K562 (cell line): ENCODE data around the gene SPARC. TPM values are rescaled to one million over a fixed set of nuclear protein-coding genes. Genes with fewer than 3 reads are reported as not detected.

Experiments
- ATAC-seq: fragments of 200-7000 bp; cut with Tn5 transposase; 3 replicates; pipeline ENCODE4 v1.9.1; 2020; ENCODE audit warnings: moderate library complexity
- BruUV-seq: library from RNA; stranded (reverse); fragments of 400-500 nt; replicated peaks from 2 replicates; lab custom pipeline; 2021; lab: Mats Ljungman, UMichigan
- CTCF ChIA-PET: fragments of 300-600 bp; formaldehyde crosslinking; extraction: SDS; loops from one replicate; lab custom pipeline; 2021; ENCODE audit warnings: low intra/inter-chr PET ratio; lab: Yijun Ruan, JAX
- POLR2A ChIA-PET: fragments of 300-600, 350-650 bp; sonication (Branson Sonifier 250); formaldehyde crosslinking; extraction: SDS; loops from one replicate; lab custom pipeline; 2021; ENCODE audit warnings: antibody characterized with exemption, inconsistent platforms; lab: Yijun Ruan, JAX
- DNase-seq, 4 experiments: peaks; one replicate each; pipeline versions ENCODE4 v3.0.0 to v3.0.0-alpha.2; 2011 to 2018; ENCODE audit warnings: low spot score in 3 of 4, mixed read lengths in 3 of 4; ENCODE audit errors: extremely low read depth in 1 of 4
- FAIRE-seq: peaks from 2 replicates; lab custom pipeline; 2011; peaks lifted over from hg19 to GRCh38; lab: Jason Lieb, UNC
- H2AFZ ChIP-seq: 2 replicates; pipeline ENCODE4 v1.6.0; 2011; ENCODE audit warnings: low read depth, low read length, control low read depth, inconsistent platforms
- H3K27ac ChIP-seq: fragments of 200-600 bp; 3 replicates; pipeline ENCODE4 v1.8.0; 2011; ENCODE audit warnings: low read depth, mild to moderate bottlenecking, control low read depth, inconsistent platforms, low read length, moderate library complexity, mixed read lengths; ENCODE audit errors: extremely low read depth
- H3K27me3 ChIP-seq, 2 experiments: fragments of 300-600 bp in 1 of 2; 2 replicates in 1 of 2; 3 replicates in 1 of 2; pipeline versions ENCODE4 v1.6.0 to v1.8.0; 2011; ENCODE audit warnings: inconsistent platforms in 2 of 2, low read length in 2 of 2, mild to moderate bottlenecking in 1 of 2, mixed read lengths in 1 of 2, moderate library complexity in 1 of 2; ENCODE audit not compliant: control insufficient read depth in 2 of 2, insufficient read depth in 2 of 2
- H3K36me3 ChIP-seq: fragments of 300-600 bp; 3 replicates; pipeline ENCODE4 v1.8.0; 2011; ENCODE audit warnings: mild to moderate bottlenecking, low read length, inconsistent platforms; ENCODE audit not compliant: control insufficient read depth, insufficient read depth
- H3K4me1 ChIP-seq, 2 experiments: fragments of 200-600 bp in 1 of 2; replicated peaks in 1 of 2; 2 replicates in 1 of 2; 3 replicates in 1 of 2; pipeline versions ENCODE4 v1.5.1 to v1.8.0; 2011; ENCODE audit warnings: inconsistent platforms in 2 of 2, low read length in 2 of 2, mild to moderate bottlenecking in 1 of 2, mixed read lengths in 1 of 2, moderate library complexity in 1 of 2; ENCODE audit not compliant: control insufficient read depth in 2 of 2, insufficient read depth in 2 of 2
- H3K4me2 ChIP-seq: 2 replicates; pipeline ENCODE4 v1.6.1; 2011; ENCODE audit warnings: low read length, control low read depth, inconsistent platforms, mixed read lengths; ENCODE audit not compliant: insufficient read depth
- H3K4me3 ChIP-seq: fragments of 200-600 bp; sonication (generic), shearing (Covaris generic); 2 replicates; pipeline ENCODE4 v1.5.1; 2016; ENCODE audit warnings: control low read depth, inconsistent platforms
- H3K79me2 ChIP-seq: fragments of 200-600 bp; 3 replicates; pipeline ENCODE4 v1.8.0; 2011; ENCODE audit warnings: low read length, inconsistent platforms; ENCODE audit not compliant: control insufficient read depth, insufficient read depth
- H3K9ac ChIP-seq, 2 experiments: 2 replicates each; pipeline versions ENCODE4 v1.6.0 to v1.6.1; 2011; ENCODE audit warnings: low read depth in 2 of 2, low read length in 2 of 2, control low read depth in 1 of 2, inconsistent platforms in 1 of 2, mild to moderate bottlenecking in 1 of 2, mixed read lengths in 1 of 2; ENCODE audit not compliant: insufficient read depth in 1 of 2
- H3K9me1 ChIP-seq: one replicate; pipeline ENCODE4 v1.6.0; 2011; ENCODE audit warnings: inconsistent platforms, mild to moderate bottlenecking, low read length, moderate library complexity; ENCODE audit not compliant: control insufficient read depth, insufficient read depth
- H3K9me3 ChIP-seq: replicated peaks from 2 replicates; pipeline ENCODE4 v1.5.1; 2011; ENCODE audit warnings: low read depth, low read length, inconsistent platforms; ENCODE audit not compliant: control insufficient read depth, insufficient read depth
- H4K20me1 ChIP-seq: replicated peaks from 2 replicates; pipeline ENCODE4 v1.6.1; 2011; ENCODE audit warnings: low read length, inconsistent platforms, mixed read lengths; ENCODE audit not compliant: control insufficient read depth, insufficient read depth
- CC2D1A ChIP-seq: fragments of 450-650 bp; IDR thresholded peaks from 2 replicates; pipeline ENCODE4 v1.6.1; 2017; ENCODE audit warnings: mild to moderate bottlenecking
- EWSR1 ChIP-seq: fragments of 450-650 bp; IDR thresholded peaks from 2 replicates; pipeline ENCODE4 v1.6.1; 2018; ENCODE audit warnings: borderline replicate concordance, mild to moderate bottlenecking, low read depth, moderate library complexity; ENCODE audit not compliant: partially characterized antibody
- HEY1 ChIP-seq: fragments of 250-450 bp; sonication (Bioruptor Pico); IDR thresholded peaks from 2 replicates; pipeline ENCODE4 v1.5.0; 2020; ENCODE audit warnings: mild to moderate bottlenecking, moderate library complexity, borderline replicate concordance
- HOXB6 ChIP-seq: fragments of 250-450 bp; sonication (Bioruptor Pico); IDR thresholded peaks from 2 replicates; pipeline ENCODE4 v1.5.1; 2022; ENCODE audit warnings: mild to moderate bottlenecking, borderline replicate concordance
- ILF3 ChIP-seq: fragments of 450-650 bp; IDR thresholded peaks from 2 replicates; pipeline ENCODE4 v1.6.1; 2018; ENCODE audit warnings: antibody characterized with exemption, mild to moderate bottlenecking, moderate library complexity, borderline replicate concordance
- IRF1 ChIP-seq: sonication (generic); formaldehyde crosslinking; IDR thresholded peaks from 2 replicates; pipeline ENCODE4 v1.8.0; 2022; ENCODE audit warnings: missing genetic modification reagents, mild to moderate bottlenecking, borderline replicate concordance
- KHSRP ChIP-seq: fragments of 450-650 bp; IDR thresholded peaks from 2 replicates; pipeline ENCODE4 v1.6.1; 2017
- PCBP1 ChIP-seq: fragments of 200-400 bp; formaldehyde crosslinking; IDR thresholded peaks from 2 replicates; pipeline ENCODE4 v1.6.1; 2018; ENCODE audit warnings: mild to moderate bottlenecking, low read depth, low read length; ENCODE audit not compliant: poor library complexity, severe bottlenecking
- PHF8 ChIP-seq: fragments of 200-600 bp; sonication (generic); IDR thresholded peaks from 2 replicates; pipeline ENCODE4 v1.6.1; 2012; ENCODE audit warnings: mixed run types, mild to moderate bottlenecking, inconsistent platforms, low read length, moderate library complexity, borderline replicate concordance
- POLR2AphosphoS2 ChIP-seq: IDR thresholded peaks from 2 replicates; pipeline ENCODE4 v1.6.1; 2012; ENCODE audit warnings: low read length, improper control_type of control experiment
- RBM39 ChIP-seq: fragments of 200-400 bp; formaldehyde crosslinking; optimal IDR thresholded peaks from 2 replicates; pipeline ENCODE3; 2018; ENCODE audit warnings: low read depth, low read length
- SIN3B ChIP-seq: fragments of 450-650 bp; IDR thresholded peaks from 2 replicates; pipeline ENCODE4 v1.6.1; 2017; ENCODE audit warnings: low read depth, mild to moderate bottlenecking, moderate library complexity
- ZNF354B ChIP-seq: fragments of 250-450 bp; sonication (Bioruptor Pico); IDR thresholded peaks from 2 replicates; pipeline ENCODE4 v1.4.0; 2020
- WGBS: fragments of 100-300 bp; shearing (Covaris generic); methylation state at CpG from one replicate; pipeline ENCODE4 v1.1.6; 2016; ENCODE audit warnings: low coverage, mixed read lengths; ENCODE audit not compliant: insufficient coverage; ENCODE audit errors: missing lambda C conversion rate; 5-methylcytosine and 5-hydroxymethylcytosine counted together
- in situ Hi-C: fragments of 300-500 bp; cut with MboI; formaldehyde crosslinking; loops from 4 replicates; pipeline ENCODE4 v1.15.0; 2018; ENCODE audit warnings: inconsistent platforms, mixed read lengths
- intact Hi-C: fragments of 100-400 bp; cut with micrococcal nuclease; formaldehyde crosslinking; loops from 2 replicates; pipeline ENCODE4 v1.14.2; 2022
- polyA plus RNA-seq, 8 experiments: library from polyadenylated mRNA; depleted of rRNA in 4 of 8; stranded (reverse) in 5 of 8; unstranded in 3 of 8; fragments of >200 nt; fragmentation: Nextera tagmentation in 2 of 8; fragmentation: Illumina TruSeq in 1 of 8; extraction: Ambion mirVana in 2 of 8; extraction: Trizol in 1 of 8; gene quantifications; 2 replicates each; pipeline versions ENCODE4 v1.2.1 to v1.2.3, GENCODE V29; 2011 to 2014; ENCODE audit warnings: inconsistent platforms in 1 of 8, missing spikeins in 1 of 8
- total RNA-seq, 7 experiments: library from RNA; depleted of rRNA in 6 of 7; stranded (reverse); fragments of >200 nt in 6 of 7; fragmentation: Illumina TruSeq in 2 of 7; extraction: Trizol in 2 of 7; gene quantifications; 2 replicates each; pipeline versions ENCODE4 v1.2.1 to v1.2.3, GENCODE V29; 2011 to 2021; ENCODE audit warnings: low replicate concordance in 1 of 7
- TF ChIP-seq, protein P1 (sequence below): sonication (generic); formaldehyde crosslinking; IDR thresholded peaks from 2 replicates; pipeline ENCODE4 v1.8.0; 2022; ENCODE audit warnings: mild to moderate bottlenecking, missing genetic modification reagents

The SPARC gene
- total and polyA plus RNA-seq, 9 of the 15 experiments (the other 6 are each of a cell fraction or from before 2014, with no cell fraction given) = 6.1 to 35.6 (median 12.2) TPM

DNA sequence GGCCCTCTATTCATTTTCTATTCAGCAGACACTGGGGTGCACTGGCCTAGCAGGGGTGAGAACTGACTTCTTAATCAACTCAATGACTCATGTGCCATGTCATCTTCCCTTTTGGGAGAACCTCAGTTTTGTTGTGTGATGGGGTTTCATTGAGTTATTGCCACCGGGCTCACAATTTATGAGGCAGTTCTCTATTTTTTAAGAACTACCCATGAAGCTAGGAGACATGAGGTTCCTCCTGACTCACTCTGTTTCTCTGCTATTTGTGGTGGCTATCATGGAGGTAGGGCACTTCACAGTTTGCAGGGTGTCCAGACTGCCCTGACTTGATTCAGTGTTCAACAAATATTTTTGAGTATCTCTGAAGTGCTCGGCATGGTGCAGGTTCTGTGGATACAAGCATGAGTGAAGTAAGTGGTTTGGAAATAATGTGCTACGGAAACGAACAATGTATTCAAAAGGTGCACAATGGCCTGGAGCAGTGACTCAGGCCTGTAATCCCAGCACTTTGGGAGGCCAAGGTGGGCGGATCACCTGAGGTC is 39.3 kb downstream of the SPARC start:
- DNase-seq = no peak
- Histone ChIP-seq H2AFZ (no peak overlapping the region), H4K20me1 (no peaks in the 10 kb centered on the region), H3K27me3 (peaks cover 2 to 33% of the 10 kb centered on the region in 2 experiments; a peak in 4 of 5 replicates), H3K79me2 (no peaks in the 10 kb centered on the region), H3K9ac (no peak overlapping the region), H3K4me3 (no peak overlapping the region), H3K9me1 (no peaks in the 10 kb centered on the region), H3K4me1 (no peaks in the 10 kb centered on the region), H3K4me2 (no peak overlapping the region), H3K36me3 (no peaks in the 10 kb centered on the region), H3K9me3 (no peaks in the 10 kb centered on the region), H3K27ac (no peak overlapping the region)
- WGBS = 0% methylated on average over 5 of the region's 5 CpGs
- TF ChIP-seq EWSR1 (no peak), RBM39 (no peak)
- in situ Hi-C loops (no loop called here), intact Hi-C loops (no loop called here)
- no peak for ATAC-seq
- no TSS peak for BruUV-seq
- CTCF ChIA-PET = no interaction called here
- no peak for FAIRE-seq
- POLR2A ChIA-PET = interaction anchor here (0.6 kb wide), 1 partner anchor 844 kb away, joined by 3 read pairs; no protein-coding TSS in a partner anchor

GRCh38 chr5:151646334-151646733 is 40.4 kb downstream of the SPARC start:
- no peak for TF ChIP-seq KHSRP
- no peak for TF ChIP-seq SIN3B
- TF ChIP-seq PHF8 = no peak
- TF ChIP-seq, protein P1, sequence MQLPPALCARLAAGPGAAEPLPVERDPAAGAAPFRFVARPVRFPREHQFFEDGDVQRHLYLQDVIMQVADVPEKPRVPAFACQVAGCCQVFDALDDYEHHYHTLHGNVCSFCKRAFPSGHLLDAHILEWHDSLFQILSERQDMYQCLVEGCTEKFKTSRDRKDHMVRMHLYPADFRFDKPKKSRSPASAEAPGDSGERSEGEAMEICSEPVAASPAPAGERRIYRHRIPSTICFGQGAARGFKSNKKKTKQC (CRISPR knock-in tag) = no peak
- TF ChIP-seq ILF3 = no peak
- no peak for TF ChIP-seq POLR2AphosphoS2
- no peak for TF ChIP-seq EWSR1
- no peak for TF ChIP-seq IRF1 (CRISPR knock-in tag)
- TF ChIP-seq HOXB6 = no peak
- no peak for TF ChIP-seq ZNF354B (CRISPR knock-in tag)
- no peak for TF ChIP-seq CC2D1A
- TF ChIP-seq HEY1 (CRISPR knock-in tag) = no peak
- no peak for TF ChIP-seq PCBP1
- Histone ChIP-seq H3K9ac (no peak overlapping the region), H3K9me1 (no peaks in the 10 kb centered on the region), H3K4me1 (no peaks in the 10 kb centered on the region), H3K9me3 (no peaks in the 10 kb centered on the region), H3K4me2 (no peak overlapping the region), H3K36me3 (no peaks in the 10 kb centered on the region), H3K27ac (no peak overlapping the region), H4K20me1 (no peaks in the 10 kb centered on the region), H3K79me2 (no peaks in the 10 kb centered on the region), H2AFZ (no peak overlapping the region), H3K4me3 (no peak overlapping the region), H3K27me3 (peaks cover 2 to 33% of the 10 kb centered on the region in 2 experiments; a peak in 4 of 5 replicates)
- ATAC-seq = no peak
- FAIRE-seq = no peak
- POLR2A ChIA-PET = interaction anchor here (0.8 kb wide), 1 partner anchor 84 kb away, joined by 3 read pairs; no protein-coding TSS in a partner anchor
- BruUV-seq = no TSS peak
- DNase-seq = no peak
- in situ Hi-C loops = no loop called here
- intact Hi-C loops = no loop called here
- CTCF ChIA-PET = no interaction called here
- WGBS = 0% methylated on average over 5 of the region's 5 CpGs
